Superior temporal gyrus (tissue), 1 donor: ENCODE results near the gene PPP1R13L.

Experiments
- DNase-seq: peaks from one replicate; pipeline ENCODE4 v3.0.0-alpha.2; 2016; ENCODE audit errors: extremely low spot score

The PPP1R13L gene

GRCh38 chr19:45364696-45365095 lies 40.2 kb downstream of the PPP1R13L start:
- DNase-seq, result no peak

DNA sequence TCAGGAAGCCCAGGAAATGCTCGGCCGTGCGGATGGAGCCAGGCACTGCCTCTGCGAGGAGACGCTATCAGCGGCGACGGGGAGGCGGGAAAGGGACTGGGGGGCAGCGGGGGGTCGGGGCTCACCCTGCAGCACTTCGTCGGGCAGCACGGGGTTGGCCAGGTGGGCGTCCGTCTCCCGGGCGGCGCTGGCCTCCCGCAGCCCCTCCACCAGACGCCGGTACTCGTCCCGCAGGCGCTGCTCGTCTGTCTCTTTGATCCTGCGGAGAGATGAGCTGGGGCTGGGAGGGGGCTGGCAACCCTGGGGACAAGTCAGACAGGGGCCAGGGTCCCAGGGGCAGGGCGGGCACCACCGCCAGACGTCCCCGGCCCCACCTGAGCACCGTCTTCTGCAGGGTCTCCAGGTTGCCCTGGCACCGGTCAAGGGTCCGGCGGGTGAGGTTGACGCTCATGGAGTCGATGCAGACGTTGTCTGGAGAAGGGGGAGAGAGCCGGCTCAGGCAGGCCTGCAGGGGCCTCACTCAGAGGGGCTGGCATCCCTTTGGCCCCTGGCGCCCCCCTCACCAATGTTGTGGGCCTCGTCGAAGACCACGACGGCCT lies 40.9 kb downstream of the PPP1R13L start:
- DNase-seq, result no peak

DNA sequence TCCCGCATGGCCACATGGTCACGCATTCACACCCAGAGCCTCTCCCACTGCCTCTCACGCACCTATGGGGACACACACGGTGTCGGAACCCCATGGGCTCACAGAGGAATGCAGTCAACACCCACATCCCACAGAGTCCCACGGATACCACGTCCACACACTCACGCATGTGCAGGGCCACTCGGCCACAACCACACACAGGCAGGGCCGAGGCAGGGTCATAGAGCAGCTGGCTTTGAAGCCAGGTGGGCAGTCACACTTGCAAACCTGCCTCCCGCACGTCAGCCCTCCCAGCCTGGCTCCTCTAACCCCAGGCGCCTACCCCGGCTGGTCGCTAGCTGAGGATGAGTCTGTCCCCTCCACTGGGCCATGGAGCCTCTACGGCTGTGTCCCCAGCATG lies 42.6 kb downstream of the PPP1R13L start:
- no peak for DNase-seq

DNA sequence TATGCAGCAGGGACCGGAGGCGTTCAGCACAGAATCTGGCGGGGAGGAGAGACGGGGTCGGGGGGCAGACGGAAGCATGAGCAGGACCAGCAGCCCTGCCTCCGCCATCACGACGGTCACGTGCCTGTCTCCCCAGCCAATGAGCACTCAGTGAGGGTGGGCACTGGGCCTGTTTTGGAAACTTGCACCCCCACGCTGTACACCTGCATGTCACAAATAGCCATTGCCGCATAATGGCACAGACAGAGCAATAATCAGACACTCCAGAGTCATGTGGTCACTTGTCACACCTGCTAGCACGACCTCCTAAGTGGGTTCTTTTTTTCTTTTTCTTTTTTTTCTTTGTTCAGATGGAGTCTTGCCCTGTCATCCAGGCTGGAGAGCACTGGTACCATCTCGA lies 43.3 kb downstream of the PPP1R13L start:
- DNase-seq, result no peak

GRCh38 chr19:45358213-45358792 lies 46.6 kb downstream of the PPP1R13L start:
- no peak for DNase-seq

- no peak for DNase-seq
Measured at GRCh38 chr19:45357445-45357783, 47.5 kb downstream of the PPP1R13L start.

- DNase-seq, result no peak
Measured at GRCh38 chr19:45356760-45357444, 48.0 kb downstream of the PPP1R13L start.

GRCh38 chr19:45355910-45356309 lies 49.0 kb downstream of the PPP1R13L start:
- no peak for DNase-seq

GRCh38 chr19:45355402-45355801 lies 49.5 kb downstream of the PPP1R13L start:
- no peak for DNase-seq

DNA sequence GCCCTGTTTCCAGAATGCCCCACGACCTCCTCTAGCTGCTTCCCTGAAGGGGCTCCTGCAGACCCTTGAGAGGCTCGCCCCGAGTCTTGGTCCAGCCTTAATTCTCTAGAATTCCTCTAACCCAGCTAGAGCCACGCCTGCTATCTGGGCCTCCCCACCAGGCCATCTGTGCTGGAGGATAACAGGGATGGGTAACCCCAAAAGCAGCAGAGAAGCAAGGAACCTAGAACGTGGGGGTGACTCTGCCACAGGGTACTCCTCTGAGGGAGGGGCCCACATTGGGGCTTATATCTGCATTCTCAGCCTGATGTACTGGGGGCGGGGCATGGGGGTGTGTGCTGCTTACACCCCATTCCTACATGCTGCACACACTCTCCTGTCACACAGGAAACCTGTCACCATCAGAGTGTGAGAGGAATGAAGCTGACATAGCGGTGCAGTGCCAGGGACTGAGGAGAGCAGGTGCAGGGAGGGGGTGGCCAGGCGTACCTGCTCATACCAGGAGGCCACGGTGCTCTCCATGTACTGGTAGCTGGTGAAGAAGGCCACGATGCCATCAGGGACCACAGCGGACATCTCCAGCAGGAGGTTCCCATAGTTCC lies 50.5 kb downstream of the PPP1R13L start:
- DNase-seq, result no peak

GRCh38 chr19:45352914-45353796 lies 51.7 kb downstream of the PPP1R13L start:
- DNase-seq, result no peak

DNA sequence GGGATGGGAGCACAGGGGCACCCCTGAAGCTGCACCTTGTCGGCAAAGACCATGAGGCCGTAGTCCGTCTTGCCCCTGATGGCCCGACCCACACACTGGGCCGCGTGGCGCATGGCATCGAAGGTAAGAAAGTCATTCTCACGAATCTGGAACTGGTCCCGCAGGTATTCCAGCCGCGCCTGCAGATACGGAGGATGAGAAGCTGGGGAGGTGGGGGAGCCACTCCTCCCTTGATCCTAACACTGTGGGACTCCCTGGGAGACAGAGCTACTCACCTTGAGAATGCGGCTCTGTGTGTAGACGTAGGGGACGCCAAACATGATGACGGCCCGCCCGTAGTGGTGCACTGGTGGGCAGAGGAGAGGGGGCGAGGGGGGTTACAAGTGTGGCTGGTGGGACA lies 52.4 kb downstream of the PPP1R13L start:
- DNase-seq, result no peak

DNA sequence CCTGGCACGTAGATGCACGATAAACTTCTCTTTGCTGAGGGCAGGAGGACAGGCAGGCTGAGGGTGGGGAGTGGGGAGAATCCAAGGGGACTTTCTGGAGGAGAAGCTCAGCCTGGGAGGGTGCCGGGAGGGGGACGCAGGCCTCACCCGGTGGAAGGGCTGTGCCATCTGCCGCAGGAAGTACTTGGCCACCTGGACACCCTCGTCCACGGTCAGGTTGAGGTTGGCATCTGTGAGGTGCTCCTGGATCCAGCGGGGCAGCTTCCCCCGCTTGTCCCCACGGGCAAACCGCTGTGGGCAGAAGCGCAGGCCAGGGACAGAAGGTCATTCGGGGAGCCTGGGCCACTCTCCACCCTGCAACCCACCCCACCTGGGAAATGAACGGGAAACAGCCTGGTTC lies 52.8 kb downstream of the PPP1R13L start:
- DNase-seq, result no peak

DNA sequence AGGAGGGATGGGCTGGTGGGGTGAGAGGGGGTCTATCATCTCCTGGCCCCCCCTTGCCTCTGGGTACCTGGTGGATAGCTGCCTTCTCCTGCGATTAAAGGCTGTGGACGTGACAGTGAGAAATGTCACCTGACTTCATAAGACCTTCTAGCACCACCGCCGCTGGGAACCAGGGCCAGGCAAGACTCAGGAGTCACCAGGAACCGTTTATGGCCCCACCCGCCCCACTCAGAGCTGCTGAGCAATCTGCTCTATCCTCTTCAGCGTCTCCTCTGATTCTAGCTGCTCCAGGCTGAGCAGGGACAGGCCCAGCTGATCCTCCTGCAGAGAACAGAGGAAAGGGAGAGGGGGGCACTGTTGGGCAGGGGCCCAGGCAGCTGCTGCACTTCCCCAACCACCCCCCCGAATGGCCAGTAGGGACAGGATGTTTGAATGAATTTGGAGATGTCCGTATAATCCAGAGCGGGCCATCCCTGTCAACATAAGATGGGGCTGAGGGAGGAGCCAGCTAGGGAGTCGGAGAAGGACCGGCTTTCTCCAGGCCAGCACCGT lies 53.4 kb downstream of the PPP1R13L start:
- no peak for DNase-seq

DNA sequence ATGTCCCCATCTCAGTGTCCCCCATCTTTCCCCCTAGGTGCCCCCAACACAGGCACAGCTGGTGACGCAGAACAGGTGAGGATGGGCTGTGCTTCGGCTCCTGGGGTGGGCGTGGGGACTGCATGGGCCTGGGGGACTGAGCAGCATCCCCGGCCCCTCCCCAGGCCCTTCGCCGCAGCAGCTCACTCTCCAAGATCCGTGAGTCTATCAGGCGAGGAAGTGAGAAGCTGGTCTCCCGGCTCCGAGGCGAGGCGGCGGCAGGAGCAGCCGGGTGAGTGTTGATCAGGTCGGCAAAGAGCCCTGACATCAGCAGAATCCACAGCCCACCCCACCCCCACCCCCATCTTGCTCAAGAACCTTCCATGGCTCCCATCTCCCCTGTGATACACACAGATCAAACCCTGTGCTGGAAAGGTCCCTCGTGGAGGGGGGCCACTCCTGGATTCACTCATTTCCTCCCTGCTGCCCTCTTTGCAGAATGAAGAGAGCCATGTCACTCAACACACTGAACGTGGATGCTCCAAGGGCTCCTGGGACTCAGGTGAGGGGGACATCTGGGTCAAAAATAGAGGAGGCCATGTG lies 54.3 kb downstream of the PPP1R13L start:
- DNase-seq, result no peak

- no peak for DNase-seq
Measured at GRCh38 chr19:45349430-45349941, 55.4 kb downstream of the PPP1R13L start.

- DNase-seq, result no peak
Measured at GRCh38 chr19:45349126-45349415, 55.8 kb downstream of the PPP1R13L start.

- no peak for DNase-seq
Measured at GRCh38 chr19:45348367-45349125, 56.3 kb downstream of the PPP1R13L start.

DNA sequence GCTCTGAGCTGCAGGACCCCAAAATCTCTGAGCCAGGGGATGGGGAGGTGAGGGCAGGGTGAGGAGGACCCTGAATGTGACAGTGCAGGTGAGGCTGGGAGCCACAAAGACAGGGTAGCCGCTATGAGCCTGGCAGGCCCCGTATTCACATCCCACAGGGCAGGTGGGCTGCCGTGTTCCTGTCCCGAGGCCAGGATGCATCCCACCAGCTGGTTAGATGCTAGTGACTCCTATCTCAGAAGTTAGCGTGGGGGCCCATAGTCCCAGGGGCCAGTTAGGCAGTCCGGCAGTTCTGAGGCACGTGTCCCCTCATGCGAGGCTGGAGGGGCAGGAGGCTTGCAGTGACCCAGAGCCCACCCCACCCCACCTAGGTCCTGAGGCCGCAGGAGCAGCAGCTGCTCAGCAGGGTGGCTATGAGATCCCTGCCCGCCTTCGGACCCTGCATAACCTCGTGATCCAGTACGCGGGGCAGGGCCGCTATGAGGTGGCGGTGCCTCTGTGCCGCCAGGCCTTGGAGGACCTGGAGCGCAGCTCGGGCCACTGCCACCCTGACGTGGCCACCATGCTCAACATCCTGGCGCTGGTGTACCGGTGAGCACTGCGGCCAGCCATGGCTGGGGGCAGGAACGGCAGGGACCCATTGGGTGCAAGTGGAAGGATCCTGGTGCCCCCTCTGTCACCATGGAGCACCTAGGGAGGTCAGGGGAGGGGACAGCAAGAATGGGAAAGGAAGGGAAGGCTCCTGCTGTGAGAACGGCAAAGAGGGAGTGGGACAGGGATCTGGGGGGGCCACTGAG lies 57.1 kb downstream of the PPP1R13L start:
- DNase-seq, result no peak

DNA sequence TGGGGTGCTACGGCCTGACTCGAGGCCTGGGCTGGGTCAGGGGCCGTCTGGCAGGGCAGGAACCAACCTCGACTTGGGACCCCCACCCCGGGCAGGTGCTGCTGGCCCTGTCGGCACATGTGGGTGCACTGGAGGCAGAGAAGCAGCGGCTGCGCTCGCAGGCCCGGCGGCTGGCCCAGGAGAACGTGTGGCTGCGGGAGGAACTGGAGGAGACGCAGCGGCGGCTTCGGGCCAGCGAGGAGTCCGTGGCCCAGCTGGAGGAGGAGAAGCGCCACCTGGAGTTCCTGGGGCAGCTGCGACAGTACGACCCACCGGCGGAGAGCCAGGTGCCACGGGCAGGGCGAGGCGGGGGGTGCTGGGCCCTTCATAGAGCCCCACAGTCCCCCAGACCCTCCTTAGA lies 58.4 kb downstream of the PPP1R13L start:
- no peak for DNase-seq
